ENCODE results near the gene HSP90AB1. TPM values are rescaled to one million over a fixed set of nuclear protein-coding genes. Genes with fewer than 3 reads are reported as not detected.

HSP90AB1 gene
- total RNA-seq, 1 donor from 2014 or later, result 762 TPM

DNA sequence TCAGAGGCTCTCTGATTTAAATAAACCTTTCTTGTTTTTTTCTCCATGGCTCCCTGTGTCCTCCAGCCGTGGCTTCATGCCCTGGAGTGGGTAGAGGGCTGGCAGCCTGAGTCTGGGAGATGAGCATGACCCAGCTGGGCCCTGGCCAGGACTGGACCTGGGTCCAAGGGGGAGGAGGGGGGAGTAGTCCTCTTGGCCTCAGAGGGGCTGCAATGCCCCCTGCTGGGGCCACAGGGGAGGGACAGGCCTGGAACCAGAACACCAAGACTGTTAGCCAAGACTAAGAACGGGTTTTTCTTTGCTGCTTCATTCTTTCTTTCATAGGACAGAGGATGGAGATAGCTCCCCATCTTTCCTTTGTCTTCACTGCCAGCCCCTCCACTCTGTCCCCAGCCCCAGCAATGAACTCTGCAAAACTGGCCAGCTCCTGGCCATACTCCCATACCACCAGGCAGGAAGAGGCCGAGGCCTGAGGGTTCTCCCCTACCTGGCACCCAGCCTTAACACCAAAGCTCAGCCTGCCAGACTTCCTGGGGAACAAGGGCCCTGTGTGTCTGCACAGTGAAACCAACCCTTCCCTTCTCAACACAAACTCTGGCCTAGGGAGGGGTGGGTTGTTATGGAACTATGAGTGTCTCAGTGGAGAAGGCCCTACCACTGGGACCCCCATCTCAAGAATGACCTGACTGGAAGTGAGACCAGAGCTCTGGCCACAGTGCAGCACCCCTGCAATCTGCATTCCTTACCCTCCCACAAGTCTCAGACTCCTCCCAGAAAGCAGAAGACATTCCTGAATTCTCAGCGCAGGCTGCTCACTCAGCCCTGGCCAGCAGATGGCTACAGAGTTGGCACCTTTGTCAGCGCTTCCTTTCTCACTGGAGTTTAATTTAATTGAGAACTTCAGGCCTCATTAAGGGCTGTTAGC lies 12.5 kb upstream of the HSP90AB1 start:
- intact Hi-C loops (cut with micrococcal nuclease), result no loop called here

DNA sequence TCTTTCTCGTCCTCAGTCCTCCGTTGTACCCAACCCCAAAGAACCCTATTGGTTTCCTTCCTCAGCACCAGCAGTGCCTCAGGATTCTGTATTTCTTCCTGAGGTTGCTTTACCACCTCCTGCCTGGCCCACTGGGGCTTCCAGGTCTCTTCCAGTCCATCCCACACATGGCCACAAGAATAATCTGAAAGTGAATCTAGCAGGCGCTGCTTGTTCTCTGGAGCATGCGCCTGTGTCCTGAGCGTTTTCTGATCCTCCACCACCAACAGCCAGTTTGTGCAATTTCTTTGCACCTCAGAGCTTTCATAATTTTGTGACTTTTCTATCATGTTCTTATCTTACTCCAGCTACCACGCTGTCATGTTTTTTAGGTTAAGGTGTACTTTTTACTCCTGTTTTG lies 11.6 kb upstream of the HSP90AB1 start:
- intact Hi-C loops (cut with micrococcal nuclease), result no loop called here

DNA sequence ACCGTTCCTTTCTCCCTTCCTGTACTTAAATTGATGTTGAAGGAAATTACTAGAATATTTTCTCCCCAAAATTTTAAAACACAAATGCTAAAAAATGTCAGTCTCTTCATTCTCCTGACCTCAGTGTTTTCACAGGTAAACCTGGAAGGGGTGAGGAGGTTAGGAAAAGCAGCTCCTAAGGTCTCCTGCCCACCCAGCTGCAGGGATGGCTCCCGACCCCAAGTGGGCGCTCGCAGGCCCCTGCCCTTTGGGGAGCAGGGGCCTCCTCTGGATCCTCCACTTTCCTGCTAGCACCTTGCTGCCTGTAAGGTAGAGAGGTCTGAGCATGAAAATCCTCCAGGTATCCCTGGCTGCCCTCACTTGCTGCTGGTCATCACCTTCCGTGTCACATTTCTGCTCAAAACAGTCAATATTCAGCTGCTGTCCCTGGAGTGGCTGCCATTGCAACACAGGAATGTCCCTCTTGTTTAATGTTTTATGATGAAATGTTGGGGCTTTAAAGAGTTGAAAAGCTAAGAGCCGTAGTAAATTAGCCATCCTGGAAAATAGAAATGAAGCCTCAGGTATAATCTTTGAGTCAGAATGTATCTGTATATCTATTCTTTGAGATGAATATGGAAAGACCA lies 10.9 kb upstream of the HSP90AB1 start:
- intact Hi-C loops (cut with micrococcal nuclease), result no loop called here

DNA sequence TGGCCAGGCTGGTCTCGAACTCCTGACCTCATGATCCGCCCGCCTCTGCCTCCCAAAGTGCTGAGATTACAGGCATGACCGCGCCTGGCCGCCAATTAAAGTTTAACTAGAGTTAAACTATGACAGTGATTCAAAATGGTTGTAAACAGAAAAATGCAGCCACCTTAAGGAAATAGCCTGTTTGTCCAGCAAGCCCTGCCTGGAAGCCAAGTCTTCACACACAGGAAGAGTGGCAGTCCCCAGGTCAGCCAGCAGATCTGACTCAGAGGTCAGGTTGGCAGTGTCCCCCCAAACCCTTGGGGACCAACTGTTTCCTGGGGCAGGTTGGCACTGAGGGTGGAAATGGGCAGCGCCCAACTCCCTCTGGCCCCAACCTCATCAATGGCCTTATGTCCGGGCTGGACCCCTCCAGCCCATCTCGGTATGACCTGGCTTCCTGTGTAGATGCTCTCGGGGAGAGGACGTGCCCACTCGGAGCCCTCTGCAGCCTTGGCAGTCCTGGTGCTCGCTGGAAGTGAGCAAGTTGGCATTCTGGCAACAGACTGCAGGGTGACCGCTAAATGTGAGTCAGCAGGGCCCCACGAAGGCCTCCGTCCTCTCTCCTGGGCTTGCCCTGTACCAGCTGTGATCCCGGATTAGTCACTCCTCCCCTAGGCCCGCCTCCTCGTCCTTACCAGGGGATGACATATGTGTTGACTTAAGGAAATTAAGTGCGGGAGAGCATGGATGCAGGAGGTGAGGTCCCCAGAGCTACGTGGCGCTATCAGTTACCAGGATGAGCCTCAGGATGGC lies 9.7 kb upstream of the HSP90AB1 start:
- intact Hi-C loops (cut with micrococcal nuclease), result loop anchor here (1.0 kb wide), 4 partner anchors 9 to 141 kb away; no protein-coding TSS in a partner anchor

DNA sequence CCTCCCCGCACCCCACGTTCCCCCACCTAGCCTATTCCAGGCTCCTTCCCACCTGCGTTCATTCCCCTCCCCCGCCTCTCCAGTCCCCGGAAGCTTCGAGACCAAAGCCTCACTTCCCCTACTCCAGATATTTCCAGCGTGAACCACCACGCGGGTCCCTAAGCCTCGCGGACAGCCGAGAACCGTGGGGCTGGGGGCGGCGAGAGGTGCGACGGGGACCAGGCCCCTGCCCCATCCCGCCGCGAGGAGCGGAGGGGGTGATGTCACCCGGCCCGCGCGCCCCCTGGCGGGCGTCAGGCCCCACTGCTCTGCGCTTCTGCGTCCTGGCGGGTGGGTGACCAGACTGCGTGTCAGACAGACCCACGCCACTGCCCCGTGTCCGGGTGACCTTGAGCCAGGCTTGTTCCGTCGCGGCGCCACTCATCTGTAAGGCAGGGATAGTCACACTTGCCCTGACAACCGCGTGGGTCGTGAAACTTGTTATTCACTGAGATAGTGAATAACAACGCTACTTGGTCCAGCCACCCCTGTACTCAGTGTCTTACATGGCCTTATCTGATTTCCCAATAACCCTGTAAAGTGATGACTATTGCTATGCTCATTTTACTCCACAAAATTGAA lies 9.0 kb upstream of the HSP90AB1 start:
- intact Hi-C loops (cut with micrococcal nuclease), result loop anchor here (1.0 kb wide), 4 partner anchors 8 to 142 kb away; no protein-coding TSS in a partner anchor

DNA sequence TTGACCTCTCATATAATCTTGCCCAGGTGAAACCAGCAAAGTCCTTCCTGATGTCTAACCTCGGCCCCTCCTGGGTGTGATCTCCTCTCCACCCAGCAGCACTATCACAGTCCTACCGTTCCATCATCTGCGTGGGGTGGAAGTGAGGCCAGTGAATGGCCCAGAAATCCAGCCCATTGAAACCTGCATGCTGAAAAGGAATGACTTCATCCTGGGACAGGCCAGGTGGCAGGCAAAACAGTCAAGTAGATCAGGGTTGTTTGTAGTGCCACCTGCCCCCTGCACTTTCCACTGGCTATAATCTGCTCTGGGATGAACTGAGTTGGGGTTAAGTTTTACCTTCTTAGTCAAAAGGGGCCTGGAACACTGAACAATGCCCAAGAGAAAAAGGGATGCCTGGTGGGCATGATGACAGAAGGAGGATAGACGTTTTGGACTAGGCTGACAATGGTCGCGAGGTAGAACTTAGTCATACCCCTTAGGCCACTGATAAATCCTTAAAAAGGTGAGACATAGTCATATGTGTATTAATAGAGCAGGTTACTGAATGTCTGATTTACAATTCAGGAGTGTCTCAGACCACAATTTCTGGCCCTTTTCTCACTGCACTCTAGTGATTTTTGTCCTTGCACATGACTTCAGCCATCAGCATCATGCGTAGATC lies 8.1 kb upstream of the HSP90AB1 start:
- intact Hi-C loops (cut with micrococcal nuclease), result no loop called here

DNA sequence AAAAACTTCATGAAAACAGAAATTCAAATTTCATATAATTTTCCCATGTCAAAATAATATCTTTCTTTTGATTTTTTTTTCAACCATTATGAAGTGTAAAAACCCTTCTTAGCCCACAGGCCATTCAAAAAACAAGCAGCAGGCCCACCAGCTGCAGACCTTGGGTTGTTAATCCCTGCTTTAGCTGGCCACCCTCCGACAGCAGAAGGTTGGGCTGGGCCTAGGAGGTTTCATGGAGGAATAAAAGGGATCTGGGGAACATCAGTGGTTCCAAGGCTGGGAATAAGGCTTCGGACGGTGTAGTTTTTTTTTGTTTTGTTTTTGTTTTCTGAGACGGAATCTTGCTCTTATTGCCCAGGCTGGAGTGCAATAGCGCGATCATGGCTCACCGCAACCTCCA lies 3.6 kb upstream of the HSP90AB1 start:
- intact Hi-C loops (cut with micrococcal nuclease), result loop anchor here (10.0 kb wide), 1 partner anchor 1189 kb away; the partner anchor contains the start of genes CUL7, KLC4 and MRPL2

DNA sequence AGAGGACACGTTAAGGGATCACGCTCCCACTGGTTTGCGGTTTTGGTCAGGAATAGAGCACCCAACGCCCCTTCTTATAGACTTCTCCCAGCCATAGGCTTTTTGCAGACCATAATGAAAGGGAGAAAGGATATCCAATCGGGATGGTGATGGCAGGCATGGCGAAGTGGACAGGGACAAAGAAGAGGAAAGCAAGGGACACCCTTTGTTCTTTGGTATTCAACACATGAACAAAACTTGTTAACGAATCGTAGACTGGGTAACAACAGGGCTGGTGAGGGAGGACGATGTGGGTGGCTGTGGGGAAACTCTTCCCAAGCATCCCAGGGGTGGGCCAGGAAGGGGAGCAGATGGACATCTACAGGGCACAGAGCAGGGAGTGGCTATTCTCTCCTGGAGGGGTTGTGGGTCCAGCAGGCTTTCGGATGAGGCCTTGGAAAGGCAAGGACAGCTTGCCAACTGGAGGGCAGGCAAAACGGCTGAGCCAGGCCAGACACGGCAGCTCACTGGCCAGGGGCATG lies 1.4 kb upstream of the HSP90AB1 start:
- intact Hi-C loops (cut with micrococcal nuclease), result loop anchor here (5.0 to 10.0 kb wide), 3 partner anchors 668 to 1191 kb away; partner anchors contain the start of genes CUL7, KLC4, MRPL2 and POLH

DNA sequence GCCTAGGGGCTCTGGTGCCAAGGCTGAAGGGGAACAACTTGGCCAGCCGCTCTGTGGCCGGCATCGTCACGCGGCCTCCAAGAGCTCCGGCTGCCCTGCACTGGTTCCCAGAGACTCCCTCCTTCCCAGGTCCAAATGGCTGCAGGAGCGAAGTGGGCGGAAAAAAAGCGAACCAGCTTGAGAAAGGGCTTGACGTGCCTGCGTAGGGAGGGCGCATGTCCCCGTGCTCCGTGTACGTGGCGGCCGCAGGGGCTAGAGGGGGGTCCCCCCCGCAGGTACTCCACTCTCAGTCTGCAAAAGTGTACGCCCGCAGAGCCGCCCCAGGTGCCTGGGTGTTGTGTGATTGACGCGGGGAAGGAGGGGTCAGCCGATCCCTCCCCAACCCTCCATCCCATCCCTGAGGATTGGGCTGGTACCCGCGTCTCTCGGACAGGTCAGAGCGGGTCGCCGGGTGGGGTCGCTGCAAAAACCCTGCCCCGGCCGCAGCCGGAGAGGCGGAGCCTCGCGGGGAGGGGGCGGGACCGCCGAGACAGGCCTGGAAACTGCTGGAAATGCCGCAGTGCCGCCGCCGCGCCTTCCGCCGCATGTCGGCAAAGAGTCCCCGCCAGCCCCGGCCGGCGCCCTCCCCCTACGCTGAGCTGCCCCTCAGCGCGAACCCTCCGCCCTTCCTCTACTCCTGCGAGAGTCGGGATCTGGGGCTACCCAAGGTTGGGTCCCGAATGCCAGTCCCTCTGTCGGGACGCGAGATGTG lies 814 bp upstream of the HSP90AB1 start:
- intact Hi-C loops (cut with micrococcal nuclease), result loop anchor here (1.0 to 10.0 kb wide), 8 partner anchors 9 to 1191 kb away; partner anchors contain the start of genes AARS2, CDC5L, CUL7 and KLC4

DNA sequence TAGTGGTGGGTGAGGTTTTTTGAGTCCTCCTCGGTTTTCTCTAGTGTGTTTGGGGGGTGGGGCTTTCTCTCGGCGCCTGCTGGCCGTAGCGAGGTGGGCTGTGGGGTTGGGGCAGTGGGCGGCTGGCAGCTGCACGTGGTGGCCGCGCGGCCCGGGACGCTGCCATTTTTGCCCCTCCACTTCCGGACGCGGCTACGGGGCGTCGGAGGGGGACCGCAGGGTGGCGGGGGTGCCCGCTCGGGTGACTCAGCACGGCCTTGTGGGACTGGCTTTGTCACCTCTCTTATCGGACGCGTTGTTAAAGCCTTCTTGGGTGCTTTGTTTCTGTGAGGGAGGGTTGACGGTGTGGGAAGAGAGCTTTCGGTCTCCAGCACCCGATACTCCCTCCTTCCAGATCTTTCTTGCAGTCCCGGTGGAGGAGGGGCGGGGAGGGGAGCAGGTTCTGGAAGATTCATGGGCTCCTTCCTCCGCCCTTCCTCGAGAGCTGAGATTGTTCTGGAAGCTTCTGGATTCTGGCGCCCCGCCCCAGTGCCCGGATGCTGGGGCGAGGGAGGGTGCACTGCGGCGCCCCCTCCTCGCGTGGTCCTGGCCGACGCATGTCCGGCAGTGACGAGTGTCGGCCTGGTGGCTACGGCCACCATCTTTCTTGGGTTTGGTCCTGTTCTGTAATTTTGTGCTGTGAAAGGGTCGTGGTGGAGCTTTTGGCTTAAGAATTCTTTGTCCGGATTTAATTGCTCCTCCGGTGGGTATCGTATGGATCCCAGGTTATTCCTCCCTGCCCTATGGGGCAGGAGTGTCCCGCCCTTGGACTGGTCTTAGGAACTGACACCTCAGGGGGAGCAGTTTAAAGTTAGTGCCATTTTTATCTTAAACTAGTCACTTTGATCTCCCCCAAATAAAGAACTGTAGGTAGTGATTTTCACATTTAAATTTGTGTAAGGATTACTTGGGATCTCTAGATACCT lies 719 bp downstream of the HSP90AB1 start:
- intact Hi-C loops (cut with micrococcal nuclease), result loop anchor here (1.0 to 10.0 kb wide), 9 partner anchors 10 to 1193 kb away; partner anchors contain the start of genes CDC5L, CUL7, GTPBP2 and KLC4

DNA sequence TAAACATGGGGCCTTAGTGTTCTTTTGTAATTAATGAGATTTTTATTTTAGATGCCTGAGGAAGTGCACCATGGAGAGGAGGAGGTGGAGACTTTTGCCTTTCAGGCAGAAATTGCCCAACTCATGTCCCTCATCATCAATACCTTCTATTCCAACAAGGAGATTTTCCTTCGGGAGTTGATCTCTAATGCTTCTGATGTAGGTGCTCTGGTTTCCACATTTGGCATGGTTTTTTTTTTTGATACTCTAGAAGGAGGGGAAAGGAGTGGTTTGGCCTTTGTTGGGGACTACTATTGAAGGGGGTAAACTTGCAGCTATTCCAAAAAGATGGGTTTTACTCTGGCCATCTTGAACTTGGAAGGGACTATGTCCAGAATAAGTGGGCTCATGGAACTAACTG lies 1.7 kb downstream of the HSP90AB1 start:
- intact Hi-C loops (cut with micrococcal nuclease), result loop anchor here (5.0 to 10.0 kb wide), 3 partner anchors 671 to 1194 kb away; partner anchors contain the start of genes CUL7, KLC4, MRPL2 and POLH

DNA sequence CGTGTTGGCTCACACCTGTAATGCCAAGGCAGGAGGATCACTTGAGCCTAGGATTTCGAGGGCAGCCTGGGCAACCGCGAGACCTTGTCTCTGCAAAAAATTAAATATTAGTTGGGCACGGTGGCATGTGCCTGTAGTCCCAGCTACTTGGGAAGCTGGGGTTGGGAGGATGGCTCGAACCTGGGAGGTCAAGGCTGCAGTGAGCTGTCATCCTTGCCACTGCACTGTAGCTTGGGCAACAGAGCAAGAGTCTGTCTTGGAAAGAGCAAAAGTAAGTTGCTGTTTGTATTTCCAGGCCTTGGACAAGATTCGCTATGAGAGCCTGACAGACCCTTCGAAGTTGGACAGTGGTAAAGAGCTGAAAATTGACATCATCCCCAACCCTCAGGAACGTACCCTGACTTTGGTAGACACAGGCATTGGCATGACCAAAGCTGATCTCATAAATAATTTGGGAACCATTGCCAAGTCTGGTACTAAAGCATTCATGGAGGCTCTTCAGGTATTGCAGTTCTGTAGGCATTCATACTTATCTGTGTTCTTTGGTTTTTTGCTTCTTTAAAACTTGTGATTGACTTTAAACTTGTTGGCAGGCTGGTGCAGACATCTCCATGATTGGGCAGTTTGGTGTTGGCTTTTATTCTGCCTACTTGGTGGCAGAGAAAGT lies 2.3 kb downstream of the HSP90AB1 start:
- intact Hi-C loops (cut with micrococcal nuclease), result loop anchor here (5.0 to 10.0 kb wide), 3 partner anchors 672 to 1194 kb away; partner anchors contain the start of genes CUL7, KLC4, MRPL2 and POLH

DNA sequence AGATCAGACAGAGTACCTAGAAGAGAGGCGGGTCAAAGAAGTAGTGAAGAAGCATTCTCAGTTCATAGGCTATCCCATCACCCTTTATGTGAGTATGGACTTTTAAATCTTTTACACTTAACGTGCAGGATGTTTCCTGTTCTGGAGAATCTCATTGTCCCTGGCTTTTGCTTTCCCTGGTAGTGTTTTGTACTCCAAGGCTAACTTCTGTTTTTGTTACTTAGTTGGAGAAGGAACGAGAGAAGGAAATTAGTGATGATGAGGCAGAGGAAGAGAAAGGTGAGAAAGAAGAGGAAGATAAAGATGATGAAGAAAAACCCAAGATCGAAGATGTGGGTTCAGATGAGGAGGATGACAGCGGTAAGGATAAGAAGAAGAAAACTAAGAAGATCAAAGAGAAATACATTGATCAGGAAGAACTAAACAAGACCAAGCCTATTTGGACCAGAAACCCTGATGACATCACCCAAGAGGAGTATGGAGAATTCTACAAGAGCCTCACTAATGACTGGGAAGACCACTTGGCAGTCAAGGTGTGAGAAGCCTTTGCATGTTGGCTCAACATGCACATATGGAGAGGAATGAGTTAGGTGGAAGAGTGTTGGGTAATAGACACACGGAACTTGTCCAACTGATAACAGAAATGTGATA lies 3.3 kb downstream of the HSP90AB1 start:
- intact Hi-C loops (cut with micrococcal nuclease), result no loop called here

DNA sequence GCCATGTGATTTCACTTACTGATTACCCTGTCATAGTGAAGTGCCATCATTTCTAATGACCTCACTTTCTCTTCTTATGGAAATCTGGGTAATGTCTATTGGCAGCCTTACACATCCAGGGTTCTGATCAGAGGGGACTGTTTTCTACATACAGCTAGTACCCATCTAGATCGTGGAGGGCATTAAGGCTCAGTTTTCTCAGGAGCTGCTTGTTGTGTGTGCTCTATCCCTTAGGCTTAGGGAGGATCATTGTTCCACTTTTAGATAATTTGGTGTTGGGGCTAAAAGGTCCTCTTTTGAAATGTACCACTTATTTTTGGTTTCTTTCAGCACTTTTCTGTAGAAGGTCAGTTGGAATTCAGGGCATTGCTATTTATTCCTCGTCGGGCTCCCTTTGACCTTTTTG lies 3.8 kb downstream of the HSP90AB1 start:
- intact Hi-C loops (cut with micrococcal nuclease), result no loop called here

DNA sequence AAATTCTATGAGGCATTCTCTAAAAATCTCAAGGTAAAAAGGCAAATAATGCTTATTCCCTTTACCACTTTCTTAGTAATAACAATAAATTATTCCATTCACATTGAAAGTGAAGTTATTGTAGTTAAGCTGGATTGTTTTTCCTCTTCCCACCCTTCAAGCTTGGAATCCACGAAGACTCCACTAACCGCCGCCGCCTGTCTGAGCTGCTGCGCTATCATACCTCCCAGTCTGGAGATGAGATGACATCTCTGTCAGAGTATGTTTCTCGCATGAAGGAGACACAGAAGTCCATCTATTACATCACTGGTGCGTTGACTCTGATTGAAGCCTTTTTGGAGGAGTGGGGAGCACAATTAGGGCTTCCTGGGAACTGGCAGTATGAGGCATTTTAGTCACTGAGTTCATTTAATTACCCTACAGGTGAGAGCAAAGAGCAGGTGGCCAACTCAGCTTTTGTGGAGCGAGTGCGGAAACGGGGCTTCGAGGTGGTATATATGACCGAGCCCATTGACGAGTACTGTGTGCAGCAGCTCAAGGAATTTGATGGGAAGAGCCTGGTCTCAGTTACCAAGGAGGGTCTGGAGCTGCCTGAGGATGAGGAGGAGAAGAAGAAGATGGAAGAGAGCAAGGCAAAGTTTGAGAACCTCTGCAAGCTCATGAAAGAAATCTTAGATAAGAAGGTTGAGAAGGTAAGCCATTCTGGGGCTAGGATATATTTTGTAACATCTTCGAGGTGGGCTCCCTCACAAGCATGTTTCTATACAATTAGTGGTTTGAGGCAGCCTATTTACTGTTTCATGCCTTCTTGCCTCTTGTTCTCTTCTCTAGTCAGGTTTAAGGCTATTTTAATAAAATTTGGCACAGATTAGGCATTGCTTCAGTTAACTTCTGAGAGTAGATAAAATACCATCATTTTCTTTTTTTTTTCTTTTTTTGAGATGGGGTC lies 4.9 kb downstream of the HSP90AB1 start:
- intact Hi-C loops (cut with micrococcal nuclease), result no loop called here
